ENCODE data around the gene FAM171A1. TPM values are rescaled to one million over a fixed set of nuclear protein-coding genes. Genes with fewer than 3 reads are reported as not detected.

Gene FAM171A1
- total RNA-seq, 1 donor from 2014 or later: not detected

GRCh38 chr10:15349112-15349511 is 22.0 kb downstream of the FAM171A1 start:
- Mint-ChIP-seq H3K9me3 (no peaks in the 10 kb centered on the region), H3K27ac (no peak overlapping the region), H3K4me1 (no peaks in the 10 kb centered on the region), H3K4me3 (no peak overlapping the region), H3K36me3 (ENCODE audit: low read depth) (no peaks in the 10 kb centered on the region), H3K27me3 (peaks cover 6% of the 10 kb centered on the region)
- CTCF ChIA-PET: no interaction called here
- POLR2A ChIA-PET: no interaction called here
- DNase-seq (no peak), ATAC-seq (ENCODE audit: low read depth) (no peak)
- intact Hi-C loops (cut with micrococcal nuclease): no loop called here
- TF ChIP-seq CTCF (IDR thresholded peaks at IDR 0.05): no peak

GRCh38 chr10:15348579-15348978 is 22.5 kb downstream of the FAM171A1 start:
- Mint-ChIP-seq H3K9me3 (no peaks in the 10 kb centered on the region), H3K4me1 (no peaks in the 10 kb centered on the region), H3K36me3 (ENCODE audit: low read depth) (no peaks in the 10 kb centered on the region), H3K4me3 (no peak overlapping the region), H3K27me3 (peaks cover 8% of the 10 kb centered on the region), H3K27ac (no peak overlapping the region)
- CTCF ChIA-PET: no interaction called here
- POLR2A ChIA-PET: no interaction called here
- ATAC-seq (ENCODE audit: low read depth) (no peak), DNase-seq (no peak)
- intact Hi-C loops (cut with micrococcal nuclease): no loop called here
- TF ChIP-seq CTCF (IDR thresholded peaks at IDR 0.05): no peak

- H3K27ac Mint-ChIP-seq: no peak overlapping the region
- POLR2A ChIA-PET: no interaction called here
- ATAC-seq (ENCODE audit: low read depth): no peak
- no peak for DNase-seq
- H3K9me3 Mint-ChIP-seq: no peaks in the 10 kb centered on the region
- TF ChIP-seq CTCF (IDR thresholded peaks at IDR 0.05): no peak
- H3K36me3 Mint-ChIP-seq (ENCODE audit: low read depth): no peaks in the 10 kb centered on the region
- H3K4me3 Mint-ChIP-seq: no peak overlapping the region
- intact Hi-C loops (cut with micrococcal nuclease): no loop called here
- peaks cover 8% of the 10 kb centered on the region for H3K27me3 Mint-ChIP-seq
- CTCF ChIA-PET: no interaction called here
- no peaks in the 10 kb centered on the region for H3K4me1 Mint-ChIP-seq
Observed at GRCh38 chr10:15347150-15347549, 23.9 kb downstream of the FAM171A1 start.

GRCh38 chr10:15346440-15347141 is 24.5 kb downstream of the FAM171A1 start:
- intact Hi-C loops (cut with micrococcal nuclease): no loop called here
- Mint-ChIP-seq H3K4me1 (no peaks in the 10 kb centered on the region), H3K4me3 (no peak overlapping the region), H3K27me3 (peaks cover 8% of the 10 kb centered on the region), H3K27ac (no peak overlapping the region), H3K9me3 (no peaks in the 10 kb centered on the region), H3K36me3 (ENCODE audit: low read depth) (no peaks in the 10 kb centered on the region)
- POLR2A ChIA-PET: no interaction called here
- CTCF ChIA-PET: no interaction called here
- ATAC-seq (ENCODE audit: low read depth) (no peak), DNase-seq (no peak)
- TF ChIP-seq CTCF (IDR thresholded peaks at IDR 0.05): no peak

GRCh38 chr10:15345450-15345849 is 25.6 kb downstream of the FAM171A1 start:
- no peak overlapping the region for H3K4me3 Mint-ChIP-seq
- ChIA-PET POLR2A (no interaction called here), CTCF (no interaction called here)
- H3K27ac Mint-ChIP-seq: no peak overlapping the region
- peaks cover 8% of the 10 kb centered on the region for H3K27me3 Mint-ChIP-seq
- no peak for TF ChIP-seq CTCF (IDR thresholded peaks at IDR 0.05)
- no peaks in the 10 kb centered on the region for H3K36me3 Mint-ChIP-seq (ENCODE audit: low read depth)
- H3K9me3 Mint-ChIP-seq: no peaks in the 10 kb centered on the region
- no peak for DNase-seq
- H3K4me1 Mint-ChIP-seq: no peaks in the 10 kb centered on the region
- intact Hi-C loops (cut with micrococcal nuclease): no loop called here
- ATAC-seq (ENCODE audit: low read depth): no peak

Measured in activated B cell treated with CpG ODN at 0.5 μM for 24 hours (primary cell).